IPS DF 4.7 (cell line): ENCODE data around the gene FRYL.
"Not testable (repeated sequence)": the region's sequence is repeated elsewhere in the genome, so short reads cannot be mapped to it uniquely, and the experiment has no call there.

Experiments
- DNase-seq: peaks from one replicate; pipeline ENCODE4 v3.0.0-alpha.2; 2013; ENCODE audit warnings: low spot score; ENCODE audit errors: extremely low read depth

FRYL gene

GRCh38 chr4:48698029-48698971, 81.8 kb downstream of the FRYL start:
- DNase-seq: no peak

GRCh38 chr4:48697516-48697915, 82.6 kb downstream of the FRYL start:
- DNase-seq: not testable (repeated sequence)

GRCh38 chr4:48694824-48695223, 85.3 kb downstream of the FRYL start:
- DNase-seq: no peak

- no peak for DNase-seq
These were observed 86.1 kb downstream of the FRYL start for GRCh38 chr4:48693856-48694574.

- no peak for DNase-seq
These were observed 87.2 kb downstream of the FRYL start for GRCh38 chr4:48692897-48693296.

- no peak for DNase-seq
These were observed 88.0 kb downstream of the FRYL start for GRCh38 chr4:48692044-48692443.

GRCh38 chr4:48688953-48689352, 91.1 kb downstream of the FRYL start:
- no peak for DNase-seq

GRCh38 chr4:48687313-48688051, 92.6 kb downstream of the FRYL start:
- no peak for DNase-seq

- no peak for DNase-seq
These were observed 93.7 kb downstream of the FRYL start for GRCh38 chr4:48686369-48686768.

GRCh38 chr4:48683784-48684666, 96.1 kb downstream of the FRYL start:
- no peak for DNase-seq

- not testable (repeated sequence) for DNase-seq
These were observed 97.2 kb downstream of the FRYL start for GRCh38 chr4:48682870-48683269.

GRCh38 chr4:48681856-48682255, 98.2 kb downstream of the FRYL start:
- no peak for DNase-seq

- no peak for DNase-seq
These were observed 99.1 kb downstream of the FRYL start for GRCh38 chr4:48680848-48681568.

- no peak for DNase-seq
These were observed 106.5 kb downstream of the FRYL start for GRCh38 chr4:48673537-48673936.

GRCh38 chr4:48670587-48670986, 109.5 kb downstream of the FRYL start:
- no peak for DNase-seq

GRCh38 chr4:48669086-48669485, 111.0 kb downstream of the FRYL start:
- no peak for DNase-seq

GRCh38 chr4:48668254-48669017, 111.6 kb downstream of the FRYL start:
- DNase-seq: no peak

- no peak for DNase-seq
These were observed 112.9 kb downstream of the FRYL start for GRCh38 chr4:48667148-48667547.

GRCh38 chr4:48665555-48666186, 114.4 kb downstream of the FRYL start:
- DNase-seq: no peak
